H4 (cell line): ENCODE results near the gene NABP2. TPM values are rescaled to one million over a fixed set of nuclear protein-coding genes. Genes with fewer than 3 reads are reported as not detected.
"Not testable (repeated sequence)": the region's sequence is repeated elsewhere in the genome, so short reads cannot be mapped to it uniquely, and the experiment has no call there.

Experiments used
- DNase-seq: peaks from one replicate; pipeline ENCODE4 v3.0.0-alpha.2; 2015; ENCODE audit warnings: low spot score
- total RNA-seq: library from RNA; depleted of rRNA; stranded (reverse); fragments of >200 nt; shearing (Covaris generic); gene quantifications from 2 replicates; pipeline ENCODE4 v1.2.3, GENCODE V29; 2014

The NABP2 gene
- total RNA-seq, 1 experiment from 2014 or later: 65.8 TPM

DNA sequence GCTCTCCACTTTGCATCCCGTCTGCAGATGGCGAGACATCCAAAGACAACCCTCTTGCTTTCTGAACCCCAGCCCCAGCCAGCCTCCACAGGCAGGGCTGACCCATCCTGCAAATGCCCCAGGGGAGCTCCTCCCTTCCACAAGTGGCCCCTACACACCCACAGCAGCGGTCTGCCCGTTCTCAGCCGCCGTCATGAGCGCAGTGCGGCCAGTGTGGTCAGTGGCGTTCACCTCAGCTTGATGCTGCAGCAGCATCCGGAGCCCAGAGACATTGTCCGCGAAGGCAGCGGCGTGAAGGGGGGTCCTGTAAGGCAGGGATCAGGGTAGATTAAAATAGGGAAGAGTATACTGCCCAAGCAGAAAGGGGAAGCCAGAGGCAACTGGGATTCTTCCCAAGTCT is 20.4 kb downstream of the NABP2 start:
- DNase-seq: no peak

DNA sequence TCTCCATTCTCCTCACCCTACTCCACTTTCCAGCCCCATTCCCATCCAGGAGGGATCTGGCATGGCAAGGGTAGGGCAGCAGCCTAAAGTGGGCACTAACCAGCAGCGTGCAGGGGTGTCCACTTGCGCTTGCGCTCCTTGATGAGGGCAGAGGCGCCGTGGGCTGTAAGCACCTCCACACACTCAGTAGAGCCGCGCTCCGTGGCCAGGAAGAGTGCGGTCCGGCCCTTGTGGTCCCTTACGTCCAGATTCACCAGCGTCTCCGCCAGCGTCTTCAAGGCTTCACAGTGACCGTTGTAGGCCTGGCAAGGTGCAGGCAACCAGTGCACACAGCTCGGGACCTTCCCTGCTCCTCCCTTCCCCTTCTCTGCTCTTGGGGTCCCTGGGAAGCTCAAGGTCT is 23.8 kb downstream of the NABP2 start:
- DNase-seq: no peak

DNA sequence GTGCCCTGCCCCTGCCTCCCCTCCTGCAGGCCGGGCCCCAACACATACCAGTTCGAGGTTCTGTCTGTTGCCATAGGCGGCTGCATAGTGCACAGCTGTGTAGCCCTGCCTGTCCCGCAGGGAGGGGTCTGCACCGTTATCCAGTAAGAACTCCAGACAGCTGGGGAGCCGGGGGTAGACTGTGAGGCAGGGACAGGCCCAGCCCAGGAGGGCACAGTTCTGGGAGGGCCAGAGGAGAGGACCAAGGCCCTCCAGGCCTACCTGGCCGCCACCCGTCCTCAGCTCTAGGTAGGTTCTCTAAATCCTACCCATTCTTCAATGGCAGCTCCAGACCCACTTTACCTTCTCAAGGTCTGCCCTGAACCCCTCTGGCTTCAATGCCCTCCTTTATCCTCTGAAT is 24.6 kb downstream of the NABP2 start:
- DNase-seq: no peak

DNA sequence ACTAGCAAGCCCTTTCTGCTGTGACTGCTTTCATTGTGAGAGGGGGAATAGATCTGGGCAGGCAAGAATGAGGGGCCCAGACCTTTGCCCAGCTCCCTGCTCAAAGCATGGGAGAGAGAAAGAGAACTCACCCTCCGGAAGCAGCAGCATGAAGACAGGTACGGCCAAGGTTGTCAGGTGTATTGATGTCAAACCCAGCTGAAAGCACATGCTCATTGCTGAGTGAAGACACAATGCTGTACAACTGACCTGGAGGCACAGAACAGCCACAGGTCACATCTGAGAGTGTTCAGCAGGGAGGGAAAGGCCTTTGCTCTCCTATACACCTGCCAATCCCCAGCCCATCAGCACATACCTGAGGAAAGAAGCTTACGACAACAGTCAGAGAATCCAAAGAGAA is 28.5 kb downstream of the NABP2 start:
- DNase-seq: no peak

DNA sequence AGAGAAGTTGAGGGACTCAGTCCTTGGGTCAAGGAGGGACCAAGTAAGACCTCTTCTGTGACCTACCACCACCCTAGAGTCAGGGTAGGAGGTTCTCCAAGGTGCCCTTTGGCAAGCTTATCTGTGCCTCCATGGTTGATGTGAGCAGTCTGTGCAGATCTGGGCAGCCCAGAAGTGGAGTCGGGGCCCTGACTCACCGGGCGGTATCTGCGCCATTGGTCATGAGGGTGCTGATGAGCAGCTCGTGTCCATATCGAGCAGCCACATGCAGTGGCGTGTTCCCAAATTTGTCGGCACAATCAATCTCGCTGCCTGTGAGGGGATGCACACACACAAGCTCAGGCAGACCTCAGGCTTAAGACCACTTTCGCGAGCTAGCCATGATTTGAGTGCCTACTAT is 28.9 kb downstream of the NABP2 start:
- DNase-seq: no peak

DNA sequence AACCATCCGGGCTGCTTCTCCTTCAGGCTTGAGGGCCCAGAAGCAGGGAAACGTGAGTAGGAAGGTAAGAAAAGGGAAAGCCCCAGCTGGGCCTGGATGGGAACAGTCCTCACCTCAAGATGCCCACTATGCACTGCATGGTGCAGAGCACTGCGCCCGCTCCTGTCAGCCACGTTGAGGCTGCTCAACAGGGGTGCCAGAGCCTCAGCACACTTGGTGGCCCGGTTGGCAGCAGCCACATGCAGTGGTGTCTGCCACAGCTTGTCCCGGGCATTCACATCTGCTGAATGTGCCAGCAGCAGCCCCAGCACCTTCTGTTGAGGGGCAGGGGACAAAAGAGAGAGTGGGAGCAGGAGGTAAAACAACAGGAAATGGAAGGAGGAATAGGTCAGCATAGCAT is 31.5 kb downstream of the NABP2 start:
- DNase-seq: no peak

DNA sequence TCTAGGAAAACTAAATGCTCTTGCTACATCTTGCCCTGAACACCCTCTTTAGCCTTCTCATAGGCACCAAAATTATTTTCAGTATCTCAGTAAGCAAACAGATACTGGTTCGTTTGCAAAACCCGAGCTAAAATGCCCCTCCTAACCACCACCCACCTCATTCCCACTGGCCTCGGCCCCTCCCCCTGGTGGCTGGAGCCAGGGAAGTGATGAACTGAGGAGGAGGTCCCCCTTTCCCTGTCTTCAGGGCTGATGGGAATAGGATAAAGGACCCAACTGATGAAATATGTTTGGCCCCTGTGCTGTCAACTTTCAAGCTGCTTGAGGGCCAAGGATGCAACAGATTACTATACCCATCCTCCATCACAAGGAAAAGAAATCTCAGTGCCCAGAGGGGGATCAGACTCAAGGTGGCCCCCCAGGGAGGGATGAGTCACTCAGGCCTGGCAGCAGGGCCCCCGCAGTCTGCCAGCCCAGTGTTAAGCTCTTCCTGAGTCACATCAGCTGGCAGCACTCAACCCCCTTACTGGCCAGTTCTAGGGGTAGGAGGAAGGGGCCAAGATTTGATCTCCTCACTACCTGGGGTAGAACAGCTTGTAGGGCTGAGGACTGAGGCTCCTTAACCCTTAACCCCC is 32.3 kb downstream of the NABP2 start:
- DNase-seq: no peak

DNA sequence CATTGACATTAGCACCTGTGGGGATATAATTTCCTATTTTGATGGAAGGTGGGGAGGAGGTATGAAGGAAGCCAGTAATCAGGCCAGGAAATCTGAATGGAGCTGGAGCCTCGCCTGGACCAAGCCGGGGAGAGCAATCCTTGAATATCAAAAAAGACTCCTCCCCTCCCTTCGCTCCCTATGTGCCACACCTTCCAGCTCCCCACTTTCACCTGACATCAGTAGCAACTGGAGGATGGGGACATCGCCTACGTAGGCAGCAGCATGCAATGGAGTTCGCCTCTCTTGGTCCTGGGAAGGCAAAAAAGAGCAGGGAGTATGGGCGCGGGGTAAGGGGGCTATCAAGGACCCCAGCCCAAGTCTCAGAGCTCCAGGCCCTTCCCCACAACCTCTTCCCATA is 32.9 kb downstream of the NABP2 start:
- DNase-seq: no peak

DNA sequence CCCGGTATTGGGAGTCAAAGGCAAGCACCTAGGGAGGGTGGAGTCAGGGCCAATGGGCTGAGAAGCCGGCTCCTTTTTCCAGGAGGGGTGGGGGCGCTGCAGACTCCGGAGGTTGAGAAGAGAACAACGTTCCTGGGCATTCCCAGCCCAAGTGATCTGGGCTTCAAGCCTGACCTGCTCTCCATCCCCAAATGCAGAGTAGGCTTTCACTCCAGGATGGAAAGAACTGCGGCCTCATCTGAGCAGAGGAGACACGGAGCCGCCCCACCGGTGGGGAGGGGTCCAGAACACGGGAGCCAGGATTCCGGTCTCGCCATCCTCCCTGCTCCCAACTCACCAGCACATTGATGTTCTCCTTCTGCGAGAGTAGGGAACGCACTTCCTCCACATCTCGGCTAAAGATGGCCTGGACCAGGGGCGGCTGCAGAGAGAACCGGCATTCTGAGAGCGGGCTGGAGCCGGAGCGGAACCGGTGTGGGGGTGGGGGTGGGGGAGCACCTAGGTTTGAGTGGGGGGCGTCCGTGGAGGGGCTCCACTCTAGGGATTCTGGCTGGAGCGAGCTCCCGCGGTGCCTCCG is 33.4 kb downstream of the NABP2 start:
- DNase-seq: no peak

DNA sequence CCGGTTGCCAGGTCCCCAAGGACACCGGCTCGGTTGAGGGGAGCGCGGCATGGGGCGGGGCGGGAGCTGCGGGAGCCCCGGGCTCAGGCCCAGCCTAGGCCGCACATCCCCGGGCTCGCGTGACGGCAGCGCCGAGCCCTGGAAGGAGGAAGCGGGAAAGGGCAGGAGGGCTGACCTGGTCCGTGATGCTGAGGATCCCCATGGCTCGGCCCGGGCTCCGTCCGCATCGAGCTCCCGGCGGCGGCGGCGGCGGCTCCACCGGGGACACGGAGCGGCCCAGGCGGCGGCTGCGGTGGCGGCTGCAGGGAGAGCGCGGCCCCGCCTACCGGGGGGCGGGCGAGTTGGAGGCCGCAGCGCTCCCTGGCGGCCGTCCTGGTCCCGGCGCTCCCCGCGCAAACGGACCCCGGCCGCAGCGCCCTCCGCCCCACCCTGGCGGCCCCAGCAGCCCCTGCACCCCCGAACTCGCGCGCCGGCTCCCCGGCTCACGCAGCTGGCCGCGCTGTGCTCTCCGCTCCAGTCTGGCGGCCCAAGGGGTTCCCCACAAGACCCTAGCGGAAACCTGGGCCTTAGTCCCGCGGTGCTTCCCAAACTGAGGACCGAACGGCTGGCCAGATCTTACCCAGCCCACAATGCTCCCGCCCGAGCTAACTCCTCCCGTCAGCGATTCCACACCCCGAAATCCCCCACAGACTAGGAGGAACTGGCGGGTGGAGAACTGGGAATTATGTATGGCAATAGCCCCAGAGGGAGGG is 34.1 kb downstream of the NABP2 start, which contains the start of gene ANKRD52:
Gene ANKRD52, minus strand, starts transcription at position 317 of the 752 bp plus-strand sequence. Its CDS starts 115 bp downstream, at position 202.
- peak; percentile 51 for DNase-seq

DNA sequence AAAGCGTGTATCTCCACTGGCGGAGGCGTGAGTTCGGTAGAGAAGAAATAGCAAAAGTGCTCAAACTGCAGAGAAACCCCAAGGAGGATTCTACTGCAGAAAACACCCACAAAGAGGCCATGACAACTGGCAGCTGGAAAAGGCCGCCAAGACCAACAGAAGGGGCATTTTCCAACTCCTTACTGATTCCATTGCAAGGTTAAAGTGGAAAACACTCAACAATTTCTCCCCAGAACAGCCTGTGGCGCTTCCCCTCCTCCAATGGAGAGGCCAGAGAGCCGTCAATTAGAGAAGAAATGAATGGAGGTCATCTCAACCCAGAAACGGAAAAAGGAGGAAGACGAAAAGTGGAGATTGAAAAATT is 34.7 kb downstream of the NABP2 start:
- no peak for DNase-seq

DNA sequence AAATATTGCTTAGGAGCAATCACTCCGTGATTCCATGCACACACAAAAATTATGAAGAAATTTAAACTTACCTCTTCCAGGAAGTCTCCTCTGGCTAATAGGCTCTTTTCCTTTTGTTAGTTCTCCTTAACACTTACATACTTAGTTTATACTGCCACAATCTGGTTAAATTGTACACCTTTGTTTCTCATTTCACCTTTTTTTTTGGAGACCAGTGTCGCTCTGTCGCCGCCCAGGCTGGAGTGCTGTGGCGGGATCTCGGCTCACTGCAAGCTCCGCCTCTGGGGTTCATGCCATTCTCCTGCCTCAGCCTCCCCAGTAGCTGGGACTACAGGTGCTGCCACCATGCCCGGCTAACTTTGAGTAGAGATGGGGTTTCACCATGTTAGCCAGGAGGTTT is 36.2 kb downstream of the NABP2 start:
- DNase-seq: no peak

DNA sequence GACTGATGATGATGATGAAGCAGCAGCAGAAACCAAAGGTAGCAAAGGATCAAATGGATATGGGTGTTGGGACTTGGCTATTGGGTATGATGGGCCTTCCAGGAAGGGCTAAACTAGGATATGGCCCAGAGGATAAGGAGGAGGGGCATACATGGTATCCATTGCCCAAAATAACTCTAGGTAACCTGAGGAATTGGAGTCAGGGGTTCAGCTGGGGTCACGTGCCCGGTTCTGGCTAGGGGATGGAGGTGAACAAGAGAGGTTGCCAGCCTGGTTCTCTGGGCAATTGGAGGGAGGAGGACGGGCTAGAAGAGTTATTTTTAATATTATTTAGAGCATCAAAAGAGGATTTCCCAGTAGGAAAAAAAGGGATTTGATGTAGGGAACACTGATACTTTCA is 36.8 kb downstream of the NABP2 start:
- DNase-seq: no peak

DNA sequence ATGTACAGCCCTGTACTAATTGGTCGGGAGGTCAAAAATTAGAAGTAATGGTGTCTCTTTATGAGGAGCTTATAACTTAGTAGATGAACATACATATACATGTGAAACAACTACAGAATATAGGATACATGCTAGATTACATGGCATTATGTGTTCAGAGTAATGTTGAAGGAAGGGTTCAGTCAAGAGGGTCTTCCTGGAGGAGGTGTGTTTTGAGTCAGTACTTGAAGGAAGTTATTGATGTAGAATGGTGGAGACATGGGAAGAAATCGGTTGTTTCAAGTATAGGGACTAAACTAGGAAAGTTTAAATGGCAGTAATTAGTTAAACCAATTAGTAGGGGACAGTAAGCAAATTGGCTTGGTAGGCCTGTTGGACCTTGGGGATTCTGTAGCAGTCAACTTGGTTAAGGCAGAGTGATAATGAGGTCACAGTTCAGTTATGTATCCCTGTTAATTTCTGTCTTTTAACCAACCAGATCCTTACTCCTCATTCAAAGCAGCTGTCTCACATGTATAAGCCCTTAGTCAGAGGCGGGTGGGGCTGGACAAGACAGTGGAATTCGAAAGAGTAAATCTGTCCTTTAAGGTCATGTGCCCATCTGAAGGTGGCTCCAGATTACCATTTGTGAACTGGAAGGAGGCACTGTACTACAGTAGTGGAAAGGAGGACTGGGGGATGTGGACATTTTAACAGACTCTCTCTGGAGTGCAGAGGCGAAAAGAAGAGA is 37.5 kb downstream of the NABP2 start:
- DNase-seq: no peak

DNA sequence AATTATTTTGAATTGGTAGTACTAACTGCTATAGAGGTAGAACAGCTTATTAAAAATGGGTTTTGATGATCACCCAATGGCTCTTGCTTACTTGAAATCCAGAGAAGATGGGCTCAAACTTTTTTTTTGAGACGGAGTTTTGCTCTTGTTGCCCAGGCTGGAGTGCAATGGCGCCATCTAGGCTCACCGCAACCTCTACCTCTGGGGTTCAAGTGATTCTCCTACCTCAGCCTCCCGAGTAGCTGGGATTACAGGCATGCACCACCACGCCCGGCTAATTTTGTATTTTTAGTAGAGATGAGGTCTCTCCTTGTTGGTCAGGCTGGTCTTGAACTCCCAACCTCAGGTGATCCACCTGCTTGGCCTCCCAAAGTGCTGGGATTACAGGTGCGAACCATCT is 38.8 kb downstream of the NABP2 start:
- not testable (repeated sequence) for DNase-seq

DNA sequence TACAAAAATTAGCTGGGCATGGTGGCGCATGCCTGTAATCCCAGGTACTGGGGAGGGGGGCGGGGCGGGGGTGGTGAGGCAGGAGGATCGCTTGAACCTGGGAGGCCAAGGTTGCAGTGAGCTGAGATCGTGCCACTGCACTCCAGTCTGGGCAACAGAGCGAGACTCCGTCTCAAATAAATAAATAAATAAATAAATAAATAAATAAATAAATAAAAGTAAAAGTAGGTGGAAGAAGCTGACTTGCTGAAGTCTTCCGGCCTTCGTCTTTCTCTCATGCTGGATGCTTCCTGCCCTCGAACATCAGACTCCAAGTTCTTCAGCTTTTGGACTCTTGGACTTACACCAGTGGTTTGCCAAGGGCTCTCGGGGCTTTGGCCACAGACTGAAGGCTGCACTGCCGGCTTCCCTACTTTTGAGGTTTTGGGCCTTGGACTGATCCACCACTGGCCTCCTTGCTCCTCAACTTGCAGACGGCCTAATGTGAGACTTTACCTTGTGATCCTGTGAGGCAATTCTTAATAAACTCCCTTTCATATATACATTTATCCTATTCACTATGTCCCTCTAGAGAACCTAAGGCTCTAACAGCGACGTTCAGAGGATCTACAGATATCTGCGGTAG is 42.0 kb downstream of the NABP2 start:
- not testable (repeated sequence) for DNase-seq

DNA sequence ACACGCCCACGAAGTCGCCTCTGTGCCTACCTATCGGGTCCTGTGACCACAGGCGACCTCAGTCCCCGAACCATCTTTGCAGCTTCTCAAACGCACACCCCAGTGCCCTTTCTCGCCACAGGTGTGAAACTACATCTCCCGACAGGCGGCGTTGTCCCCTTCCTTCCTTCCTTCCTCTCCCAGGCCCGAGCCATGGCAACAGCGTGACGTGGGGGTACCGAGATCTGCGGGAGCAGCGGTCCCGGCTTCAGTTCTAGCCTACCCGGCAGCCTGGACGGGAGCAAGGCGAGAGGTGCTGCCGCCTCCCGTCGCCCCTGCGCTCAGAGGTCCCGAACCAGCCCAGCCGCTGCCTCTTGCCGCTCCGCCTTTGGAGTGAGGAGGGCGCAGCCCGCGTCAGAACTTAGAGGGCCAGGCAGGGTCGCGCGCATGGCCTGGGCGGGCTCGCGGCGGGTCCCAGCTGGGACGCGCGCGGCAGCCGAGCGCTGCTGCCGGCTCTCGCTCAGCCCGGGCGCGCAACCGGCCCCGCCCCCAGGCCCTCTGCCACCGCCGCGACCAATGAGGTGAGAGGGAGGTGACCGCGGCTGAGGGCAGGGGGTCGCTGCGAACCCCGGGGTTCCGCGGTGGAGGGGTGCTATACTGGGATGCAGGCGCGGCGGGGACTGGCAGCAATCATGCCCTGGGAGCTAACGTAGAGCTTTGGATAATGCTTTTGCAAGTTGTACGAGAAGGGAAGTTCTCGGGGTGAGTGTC is 42.7 kb downstream of the NABP2 start, which contains the start of gene COQ10A:
Gene COQ10A, plus strand, starts transcription at position 250 of the 750 bp plus-strand sequence. Its CDS starts 177 bp downstream, at position 427.
- DNase-seq: peak; percentile 84

DNA sequence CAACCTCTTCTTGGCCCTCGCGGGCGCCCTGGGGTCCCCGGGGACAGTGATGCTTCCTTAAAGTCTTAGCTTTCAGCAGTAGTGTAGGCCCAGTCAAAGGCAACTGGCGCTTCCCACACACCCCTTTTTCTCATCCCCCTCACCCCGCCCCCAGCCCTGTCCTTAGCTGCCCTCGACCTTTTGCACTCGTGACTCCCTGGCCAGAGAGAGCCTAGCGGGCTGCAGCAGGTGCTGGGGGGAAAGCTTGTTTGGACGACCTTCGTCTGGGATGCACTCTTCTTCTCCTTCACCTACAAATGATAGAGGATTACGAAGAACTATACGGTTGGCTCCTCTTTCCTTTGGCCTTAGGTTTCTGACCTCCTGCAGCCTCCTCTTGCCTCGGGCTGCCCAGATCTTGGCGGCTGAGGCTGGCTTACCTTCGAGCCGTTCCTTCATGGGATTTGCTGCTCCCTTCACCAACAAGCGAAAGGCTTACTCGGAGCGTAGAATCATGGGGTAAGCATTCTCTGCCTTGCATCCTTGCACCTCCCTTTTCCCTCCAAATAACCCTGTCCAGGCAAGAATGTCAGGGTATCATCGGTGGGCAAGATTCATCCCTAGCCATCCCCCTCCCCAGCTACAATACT is 43.4 kb downstream of the NABP2 start:
- no peak for DNase-seq

DNA sequence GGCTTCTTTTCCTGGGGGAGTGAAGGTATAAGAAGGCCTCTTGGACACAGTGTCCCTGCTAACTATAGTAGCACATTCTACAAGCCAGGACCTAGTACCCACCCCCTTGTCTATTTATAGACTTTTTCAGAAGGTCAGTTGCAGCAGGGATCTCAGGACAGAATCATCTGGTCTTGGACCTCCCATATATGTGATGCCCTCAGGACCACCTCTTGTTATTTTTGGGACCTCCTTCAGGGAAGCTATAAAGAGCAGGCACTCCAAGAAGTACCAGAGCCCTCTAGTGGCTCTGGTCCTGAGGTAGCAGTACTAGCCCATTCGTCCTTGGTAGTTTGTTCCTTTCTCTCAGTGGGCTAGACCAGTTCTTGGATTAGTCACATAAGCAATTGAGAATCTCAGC is 46.9 kb downstream of the NABP2 start:
- DNase-seq: no peak

DNA sequence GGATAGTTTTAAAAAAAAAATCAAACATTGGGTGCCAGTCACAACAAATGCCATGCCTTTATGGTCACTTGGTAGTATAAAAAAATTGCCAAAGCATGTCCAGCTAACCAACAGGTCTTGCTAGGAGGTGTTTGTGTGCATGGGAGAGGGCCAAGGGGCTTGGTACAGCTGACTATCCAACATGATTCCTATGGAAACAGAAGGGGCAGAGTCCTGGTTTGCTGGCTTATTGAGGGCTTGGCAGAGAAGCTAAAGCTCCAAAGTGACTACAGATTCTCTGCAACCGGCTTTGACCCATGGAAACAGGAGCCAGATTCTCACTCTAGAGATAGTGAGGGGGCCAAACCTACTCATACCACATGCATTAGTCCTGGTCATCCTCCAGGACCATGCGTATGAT is 48.3 kb downstream of the NABP2 start:
- not testable (repeated sequence) for DNase-seq

DNA sequence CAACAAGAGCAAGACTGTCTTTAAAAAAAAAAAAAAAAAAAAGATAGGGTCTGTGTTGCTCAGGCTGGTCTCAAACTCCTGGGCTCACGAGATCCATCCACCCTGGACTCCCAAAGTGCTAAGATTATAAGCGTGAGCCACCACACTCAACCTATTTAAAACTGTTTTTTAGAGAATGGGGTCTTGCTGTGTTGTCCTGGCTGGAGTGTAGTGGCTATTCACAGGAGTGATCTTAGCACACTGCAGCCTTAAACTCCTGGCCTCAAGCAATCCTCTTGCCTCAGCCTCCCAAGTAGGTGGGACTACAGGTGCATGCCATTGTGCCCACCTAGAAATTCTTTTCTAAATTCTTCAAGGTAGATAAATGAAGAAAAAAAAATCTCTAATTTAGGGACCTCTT is 50.2 kb downstream of the NABP2 start:
- no peak for DNase-seq
